Stimulated activated CD4-positive, alpha-beta T cell treated with anti-CD3 and anti-CD28 coated beads, TNF-alpha, amount 100 ng/mL, for 1 hour (primary cell): Measurements from ENCODE around the gene PTGDS.
"Not testable (repeated sequence)": the region's sequence is repeated elsewhere in the genome, so short reads cannot be mapped to it uniquely, and the experiment has no call there.

Experiments used
- DNase-seq, 3 donors: peaks; one replicate each; pipeline ENCODE4 v3.0.0-alpha.2; 2020; ENCODE audit warnings: low read depth in 3 of 3, low spot score in 1 of 3

Gene PTGDS

GRCh38 chr9:136988872-136989271, 11.6 kb downstream of the PTGDS start:
- no peak for DNase-seq

DNA sequence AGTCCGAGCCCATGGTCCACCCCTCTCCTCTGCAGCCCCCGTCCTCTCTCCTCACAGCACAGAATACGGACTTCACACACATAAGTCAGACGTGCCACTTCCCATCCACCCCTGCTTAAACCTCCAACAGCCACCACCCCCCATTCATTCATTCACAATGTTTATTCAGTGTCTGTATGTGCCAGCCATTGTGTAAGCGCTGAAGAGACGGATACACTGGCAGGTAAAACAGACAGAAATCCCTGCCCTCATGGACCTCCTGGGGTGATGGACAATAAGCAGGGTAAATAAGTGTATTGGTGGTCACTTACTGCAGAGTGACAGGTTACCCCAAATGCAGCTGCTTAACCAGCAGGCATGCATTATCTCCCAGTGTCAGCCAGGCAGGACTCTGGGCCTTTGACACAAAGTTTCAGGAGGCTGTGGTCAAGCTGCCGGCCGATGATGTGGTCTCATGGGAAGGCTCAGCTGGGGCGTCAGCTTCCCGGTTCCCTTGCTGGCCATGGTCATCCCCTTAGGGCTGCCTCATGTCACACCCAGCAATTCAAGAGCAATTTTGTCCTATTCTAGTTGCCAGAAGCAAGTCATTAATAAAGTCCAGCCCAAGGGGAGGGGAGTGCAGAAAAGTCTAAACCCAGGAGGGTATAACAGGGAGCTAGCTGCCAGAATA, 13.1 kb downstream of the PTGDS start:
- no peak for DNase-seq

DNA sequence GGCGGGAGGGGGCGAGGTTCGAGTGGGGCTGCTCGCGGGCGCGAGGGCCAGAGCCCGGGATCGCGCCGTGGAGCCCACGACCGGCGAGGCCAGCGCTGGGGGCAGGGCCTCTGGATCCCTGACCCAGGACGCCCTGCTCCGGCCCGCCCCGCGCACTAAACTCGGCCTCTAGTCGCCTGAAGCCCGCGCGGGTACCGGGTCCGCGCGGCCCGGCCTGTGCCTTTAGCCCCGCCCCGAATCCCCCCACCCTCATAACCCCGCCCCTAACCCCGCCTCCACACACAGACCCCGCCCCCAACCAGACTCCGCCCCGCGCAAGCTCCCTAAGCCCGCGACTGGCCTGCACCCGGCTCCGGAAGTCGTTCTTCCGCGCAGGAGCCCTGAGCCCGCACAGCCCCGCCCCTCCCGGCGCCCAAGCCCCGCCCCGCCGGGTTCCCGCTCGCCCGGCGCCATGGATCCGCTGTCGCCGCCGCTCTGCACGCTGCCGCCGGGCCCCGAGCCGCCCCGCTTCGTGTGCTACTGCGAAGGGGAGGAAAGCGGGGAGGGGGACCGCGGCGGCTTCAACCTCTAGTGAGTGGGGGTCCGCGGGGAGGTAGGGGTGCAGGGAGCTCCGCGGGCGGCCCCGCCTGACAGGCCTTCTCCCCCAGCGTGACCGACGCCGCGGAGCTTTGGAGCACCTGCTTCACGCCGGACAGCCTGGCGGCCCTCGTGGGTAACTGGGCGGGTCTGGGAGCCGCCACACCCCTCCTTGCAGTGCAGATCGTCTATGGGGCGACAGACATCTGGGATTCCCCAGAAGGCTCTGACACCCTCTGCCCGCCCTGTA, 14.9 kb downstream of the PTGDS start, which contains the start of gene PAXX:
Gene PAXX, plus strand, starts transcription at position 430 of the 826 bp plus-strand sequence. Its CDS starts 22 bp downstream, at position 452.
- DNase-seq, result peak; percentile 80 to 95 (median 87)

DNA sequence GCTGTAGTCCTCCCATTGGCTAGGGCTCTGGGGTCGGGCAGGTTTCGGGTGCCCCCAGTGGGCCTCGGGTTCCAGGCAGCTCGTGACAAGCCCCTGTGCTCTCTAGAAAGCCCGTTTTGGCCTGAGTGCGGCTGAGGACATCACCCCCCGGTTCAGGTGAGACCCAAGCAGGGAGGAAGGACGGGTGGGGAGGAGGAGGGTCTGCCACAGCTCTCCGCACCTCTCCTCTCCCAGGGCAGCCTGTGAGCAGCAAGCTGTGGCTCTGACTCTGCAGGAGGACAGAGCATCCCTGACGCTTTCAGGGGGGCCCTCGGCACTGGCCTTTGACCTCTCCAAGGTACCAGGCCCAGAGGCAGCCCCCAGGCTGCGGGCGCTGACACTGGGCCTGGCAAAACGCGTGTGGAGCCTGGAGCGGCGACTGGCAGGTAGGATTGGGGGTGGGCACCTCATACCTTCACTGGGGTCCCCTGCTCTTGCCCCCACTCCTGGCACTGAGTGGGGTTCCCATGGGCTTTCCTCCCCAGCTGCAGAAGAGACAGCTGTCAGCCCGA, 15.6 kb downstream of the PTGDS start:
- no peak for DNase-seq

DNA sequence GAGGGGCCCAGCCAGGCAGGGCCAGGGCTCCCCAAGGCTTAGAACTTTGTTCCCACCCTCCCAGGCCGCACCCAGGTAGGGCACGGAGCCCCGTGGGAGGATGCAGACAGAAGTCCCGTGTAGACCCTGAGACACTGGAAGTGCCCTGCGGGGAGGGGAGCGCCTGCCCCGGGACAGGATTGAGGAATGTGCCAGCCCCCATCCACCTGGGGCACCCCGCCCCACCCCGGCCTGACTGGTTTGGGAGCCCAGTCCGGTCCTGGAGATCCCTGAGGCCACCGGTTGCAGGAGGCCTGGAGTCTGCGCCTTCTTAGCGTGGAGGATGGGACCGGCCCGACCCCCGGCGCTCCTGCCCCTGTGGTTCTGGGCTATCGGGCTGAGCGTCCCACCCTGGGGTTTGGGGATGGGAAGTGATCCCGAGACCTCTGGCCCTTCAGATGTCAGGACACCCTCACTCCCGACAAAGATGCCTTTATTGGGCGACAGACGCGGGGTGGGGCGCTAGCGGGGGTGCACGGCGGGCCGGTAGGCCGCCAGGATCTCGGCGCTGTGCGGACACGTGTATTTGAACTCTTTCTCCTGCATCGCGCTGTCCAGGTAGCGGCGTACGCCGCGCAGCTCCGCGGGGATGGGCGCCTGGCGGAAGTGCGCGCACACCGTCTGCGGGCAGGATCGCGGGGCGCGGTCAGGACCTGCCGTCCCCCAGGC, 17.0 kb downstream of the PTGDS start:
- DNase-seq, result no peak

- no peak for DNase-seq
Measured at GRCh38 chr9:136994888-136995230, 17.6 kb downstream of the PTGDS start.

GRCh38 chr9:136995362-136995761, 18.1 kb downstream of the PTGDS start:
- no peak for DNase-seq

- no peak for DNase-seq
Measured at GRCh38 chr9:136995772-136996311, 18.5 kb downstream of the PTGDS start.

GRCh38 chr9:136996361-136997292, 19.3 kb downstream of the PTGDS start, which contains the start of gene CLIC3:
Gene CLIC3 (minus strand): TSS chr9:136996568. CDS start chr9:136996543, 25 bp downstream.
- DNase-seq, result peak in 2 of 3 donors; percentile 34 to 35

DNA sequence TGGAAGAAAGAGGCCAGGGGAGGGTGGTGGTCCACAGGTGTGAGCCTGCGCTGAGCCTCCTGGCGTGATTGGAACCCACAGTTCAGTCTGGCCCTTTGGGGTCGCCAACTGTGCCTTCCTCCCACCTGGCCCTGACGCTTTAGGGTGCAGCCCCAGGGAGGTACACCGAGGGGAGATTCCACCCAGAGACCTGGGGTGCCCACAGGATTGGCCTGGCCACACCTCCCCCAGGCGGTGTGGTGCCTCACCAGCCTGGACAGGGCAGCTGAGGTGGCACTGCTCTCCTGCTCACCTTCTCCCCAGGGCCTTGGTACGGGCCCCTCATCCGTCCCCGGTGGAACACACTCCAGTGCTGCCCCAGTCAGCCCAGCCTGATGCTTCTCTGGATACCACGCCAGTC, 20.1 kb downstream of the PTGDS start:
- DNase-seq, result no peak

GRCh38 chr9:136997830-136998234, 20.5 kb downstream of the PTGDS start:
- no peak for DNase-seq

GRCh38 chr9:137000177-137000930, 23.1 kb downstream of the PTGDS start:
- no peak for DNase-seq

DNA sequence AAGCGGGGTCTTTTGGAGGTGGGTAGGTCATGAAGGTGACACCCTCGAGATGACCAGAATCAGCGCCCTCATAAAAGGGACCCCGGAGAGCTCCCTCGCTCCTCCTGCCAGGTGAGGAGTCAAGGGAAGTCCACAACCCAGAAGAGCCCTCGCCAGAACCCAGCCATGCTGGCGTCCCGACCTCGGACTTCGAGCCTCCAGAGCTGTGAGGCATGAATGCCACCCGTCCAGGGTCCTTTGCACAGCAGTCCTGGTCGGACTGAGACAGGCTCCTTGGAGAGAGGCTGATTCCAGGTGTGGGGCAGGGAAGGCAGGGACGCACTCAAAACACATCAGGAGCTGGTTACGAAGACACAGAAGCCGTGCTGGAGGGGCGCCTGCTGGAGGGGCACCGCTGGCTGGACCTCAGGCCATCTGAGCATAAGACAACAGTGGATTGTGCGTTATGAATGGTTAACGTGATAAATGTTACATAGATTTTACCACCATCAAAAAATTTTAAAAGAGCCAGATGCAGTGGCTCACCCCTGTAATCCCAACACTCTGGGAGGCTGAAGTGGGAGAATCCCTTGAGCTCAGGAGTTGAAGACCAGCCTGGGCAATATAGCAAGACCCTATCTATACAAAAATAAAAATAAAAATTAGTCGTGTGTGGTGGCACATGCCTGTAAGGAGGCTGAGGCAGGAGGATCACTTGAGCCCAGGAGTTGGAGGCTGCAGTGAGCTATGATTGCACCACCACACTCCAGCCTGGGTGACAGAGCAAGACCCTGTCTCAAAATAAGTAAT, 24.7 kb downstream of the PTGDS start:
- no peak for DNase-seq

DNA sequence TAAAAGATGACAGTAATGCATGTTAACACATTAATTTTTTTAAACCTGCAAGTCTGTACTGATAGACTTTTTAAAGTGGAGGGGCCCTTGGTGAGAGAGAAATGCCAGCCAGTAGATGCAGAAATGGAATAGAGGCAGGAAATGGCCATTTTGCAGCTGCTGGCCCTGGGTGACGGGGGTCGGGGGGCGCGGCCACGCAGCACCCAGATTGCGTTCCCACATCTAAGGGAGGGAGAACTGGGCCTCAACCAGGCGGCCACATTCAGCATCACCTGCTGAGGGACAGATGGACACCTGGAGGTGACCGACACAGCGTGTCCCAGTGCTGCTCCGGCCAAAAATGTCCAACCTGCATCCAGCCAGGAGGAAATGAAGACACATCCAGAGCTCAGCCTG, 25.3 kb downstream of the PTGDS start:
- no peak for DNase-seq

DNA sequence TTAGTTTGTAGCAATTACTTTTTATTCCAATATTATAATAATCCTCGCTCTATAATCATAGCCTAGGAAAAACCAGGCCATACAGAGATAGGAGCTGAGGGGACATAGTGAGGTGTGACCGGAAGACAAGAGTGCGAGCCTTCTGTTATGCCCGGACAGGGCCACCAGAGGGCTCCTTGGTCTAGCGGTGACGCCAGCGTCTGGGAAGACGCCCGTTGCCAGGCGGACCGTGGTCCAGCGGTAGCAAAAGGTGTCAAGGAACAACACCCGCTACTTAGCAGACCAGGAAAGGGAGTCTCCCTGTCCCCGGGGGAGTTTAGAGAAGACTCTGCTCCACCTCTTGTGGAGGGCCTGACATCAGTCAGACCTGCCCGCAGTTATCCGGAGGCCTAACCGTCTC, 27.0 kb downstream of the PTGDS start:
- DNase-seq, result not testable (repeated sequence)

GRCh38 chr9:137006116-137007003, 29.1 kb downstream of the PTGDS start:
- no peak for DNase-seq

GRCh38 chr9:137007108-137007815, 30.0 kb downstream of the PTGDS start:
- no peak for DNase-seq
